ENCODE data around the gene COL16A1. TPM values are rescaled to one million over a fixed set of nuclear protein-coding genes. Genes with fewer than 3 reads are reported as not detected.

The COL16A1 gene
- polyA plus RNA-seq, 1 of the 3 experiments (the other 2 are of a cell fraction): 10.4 TPM

DNA sequence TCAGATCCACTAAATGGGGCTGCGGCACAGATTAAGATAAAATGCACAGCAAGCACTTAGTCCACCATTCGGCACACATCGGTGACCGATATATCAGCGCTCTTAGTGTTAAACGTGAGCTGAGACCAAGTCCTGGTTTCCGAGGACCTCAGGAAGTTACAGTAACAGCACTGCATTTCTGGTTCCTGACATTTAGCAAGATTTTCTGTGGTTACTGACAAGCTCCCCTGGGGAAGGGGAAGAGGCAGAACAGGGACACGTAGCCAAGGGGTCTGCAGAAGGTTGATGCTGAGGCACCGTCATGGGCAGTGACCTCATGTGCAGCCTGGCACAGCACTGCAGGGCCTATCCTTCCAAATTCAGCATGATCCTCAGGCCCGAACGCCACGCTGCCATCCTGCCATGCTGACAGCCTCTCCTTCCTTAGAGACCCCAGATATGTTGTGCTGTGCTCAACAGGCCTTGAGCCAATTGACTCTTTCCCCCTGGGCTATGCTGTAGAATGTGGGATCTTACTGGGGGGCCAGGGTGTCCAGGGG, 45.8 kb downstream of the COL16A1 start (continued):
- TF ChIP-seq RAD21 (IDR thresholded peaks at IDR 0.05; ENCODE audit: low read length) (no peak), SMC3 (IDR thresholded peaks at IDR 0.05; ENCODE audit: low read depth, low read length) (no peak), NRF1 (IDR thresholded peaks at IDR 0.05; ENCODE audit: low read depth, low read length) (no peak), FOXM1 (IDR thresholded peaks at IDR 0.05; ENCODE audit: low read depth) (no peak), NFIC (IDR thresholded peaks at IDR 0.05; ENCODE audit: borderline replicate concordance) (no peak), SIN3A (IDR thresholded peaks at IDR 0.05; ENCODE audit: borderline replicate concordance, low read depth, low read length) (no peak), POLR2AphosphoS5 (IDR thresholded peaks at IDR 0.05; ENCODE audit: low read depth, low read length) (no peak)
- TF ChIP-seq, protein P1, sequence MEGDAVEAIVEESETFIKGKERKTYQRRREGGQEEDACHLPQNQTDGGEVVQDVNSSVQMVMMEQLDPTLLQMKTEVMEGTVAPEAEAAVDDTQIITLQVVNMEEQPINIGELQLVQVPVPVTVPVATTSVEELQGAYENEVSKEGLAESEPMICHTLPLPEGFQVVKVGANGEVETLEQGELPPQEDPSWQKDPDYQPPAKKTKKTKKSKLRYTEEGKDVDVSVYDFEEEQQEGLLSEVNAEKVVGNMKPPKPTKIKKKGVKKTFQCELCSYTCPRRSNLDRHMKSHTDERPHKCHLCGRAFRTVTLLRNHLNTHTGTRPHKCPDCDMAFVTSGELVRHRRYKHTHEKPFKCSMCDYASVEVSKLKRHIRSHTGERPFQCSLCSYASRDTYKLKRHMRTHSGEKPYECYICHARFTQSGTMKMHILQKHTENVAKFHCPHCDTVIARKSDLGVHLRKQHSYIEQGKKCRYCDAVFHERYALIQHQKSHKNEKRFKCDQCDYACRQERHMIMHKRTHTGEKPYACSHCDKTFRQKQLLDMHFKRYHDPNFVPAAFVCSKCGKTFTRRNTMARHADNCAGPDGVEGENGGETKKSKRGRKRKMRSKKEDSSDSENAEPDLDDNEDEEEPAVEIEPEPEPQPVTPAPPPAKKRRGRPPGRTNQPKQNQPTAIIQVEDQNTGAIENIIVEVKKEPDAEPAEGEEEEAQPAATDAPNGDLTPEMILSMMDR (IDR thresholded peaks at IDR 0.05): no peak
- TF ChIP-seq, protein P2, sequence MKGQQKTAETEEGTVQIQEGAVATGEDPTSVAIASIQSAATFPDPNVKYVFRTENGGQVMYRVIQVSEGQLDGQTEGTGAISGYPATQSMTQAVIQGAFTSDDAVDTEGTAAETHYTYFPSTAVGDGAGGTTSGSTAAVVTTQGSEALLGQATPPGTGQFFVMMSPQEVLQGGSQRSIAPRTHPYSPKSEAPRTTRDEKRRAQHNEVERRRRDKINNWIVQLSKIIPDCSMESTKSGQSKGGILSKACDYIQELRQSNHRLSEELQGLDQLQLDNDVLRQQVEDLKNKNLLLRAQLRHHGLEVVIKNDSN (IDR thresholded peaks at IDR 0.05; ENCODE audit: borderline replicate concordance, low read depth): no peak

DNA sequence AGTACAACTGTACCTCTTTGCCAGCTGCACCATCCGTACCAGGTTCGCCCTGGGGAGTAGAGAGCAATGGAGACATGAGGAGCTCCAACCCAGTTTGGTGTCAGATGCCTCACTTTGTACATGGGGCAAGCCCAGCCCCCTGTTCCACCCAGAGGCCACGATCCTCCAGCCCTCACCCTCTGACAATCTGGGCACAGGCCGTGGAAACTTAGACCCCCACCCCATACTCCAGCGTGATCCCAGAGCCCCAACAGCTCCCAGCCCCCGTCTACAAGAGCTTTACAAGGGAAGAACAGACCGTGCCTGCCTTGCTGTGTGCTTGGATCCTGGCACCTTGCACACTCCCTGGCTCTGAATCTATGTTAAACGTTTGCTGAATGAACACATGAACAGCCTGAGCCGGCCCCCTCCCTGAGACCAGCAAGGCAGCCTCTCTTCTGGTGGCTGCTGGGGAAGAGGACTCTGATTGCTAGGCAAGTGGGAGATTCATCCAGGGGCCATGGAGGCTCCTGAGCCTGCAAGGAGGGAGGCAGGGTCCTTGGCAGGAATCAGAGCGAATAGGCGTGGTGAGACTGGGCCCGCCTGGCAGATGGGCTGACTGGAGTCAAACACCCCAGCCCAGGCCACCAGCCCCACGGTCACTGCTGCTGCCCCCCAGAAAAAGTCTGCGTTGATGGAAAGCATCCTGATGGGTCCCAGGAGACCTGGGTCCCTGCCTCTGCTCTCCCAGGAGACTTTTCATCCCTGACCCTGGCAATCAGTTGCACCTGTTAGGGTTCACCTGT, 46.6 kb downstream of the COL16A1 start:
- no peaks in the 10 kb centered on the region for H4K20me1 ChIP-seq (ENCODE audit: insufficient read depth)
- no peak overlapping the region for H3K9ac ChIP-seq
- no peak overlapping the region for H2AFZ ChIP-seq (ENCODE audit: low read depth)
- no peak overlapping the region for H3K27ac ChIP-seq (ENCODE audit: low read depth in 2 of 2, low read length in 1 of 2)
- no peak for DNase-seq
- ChIA-PET CTCF (interaction anchor here (1.3 to 1.8 kb wide), 4 partner anchors 58 to 132 kb away, joined by 3 to 7 read pairs (median 4); no protein-coding TSS in a partner anchor), POLR2A (no interaction called here)
- TF ChIP-seq MEF2A (IDR thresholded peaks at IDR 0.05; ENCODE audit: borderline replicate concordance, low read depth) (no peak), FOXM1 (IDR thresholded peaks at IDR 0.05; ENCODE audit: low read depth) (no peak), CHD2 (IDR thresholded peaks at IDR 0.05; ENCODE audit: low read length, partially characterized antibody) (no peak), EP300 (IDR thresholded peaks at IDR 0.05; ENCODE audit: borderline replicate concordance in 1 of 2, low read depth in 1 of 2, low read length in 1 of 2) (no peak), FOXJ3 (CRISPR knock-in tag; IDR thresholded peaks at IDR 0.05) (no peak)
- no peak overlapping the region for H3K4me2 ChIP-seq
- WGBS (ENCODE audit: low lambda C conversion rate): 82% methylated on average over 9 of the region's 14 CpGs
- peaks cover 0 to 4% of the 10 kb centered on the region in 2 experiments; a peak in 1 of 4 replicates for H3K4me1 ChIP-seq (ENCODE audit: control insufficient read depth in 1 of 2, insufficient read depth in 2 of 2, low read depth in 1 of 2, low read length in 1 of 2)
- no peaks in the 10 kb centered on the region for H3K9me3 ChIP-seq
- H3K27me3 ChIP-seq (ENCODE audit: insufficient read depth): no peaks in the 10 kb centered on the region
- no peaks in the 10 kb centered on the region for H3K79me2 ChIP-seq (ENCODE audit: insufficient read depth)
- H3K9me2 ChIP-seq: no peaks in the 10 kb centered on the region
- H3K36me3 ChIP-seq (replicated peaks in 1 of 2; ENCODE audit: control insufficient read depth in 1 of 2, insufficient read depth in 2 of 2, low read length in 1 of 2): peaks cover 0 to 3% of the 10 kb centered on the region in 2 experiments
- no peaks in the 10 kb centered on the region for H3F3A ChIP-seq (replicated peaks; ENCODE audit: insufficient read depth)
- no peak overlapping the region for H3K4me3 ChIP-seq (ENCODE audit: low read depth in 2 of 2, low read length in 1 of 2)

Data from SK-N-SH (cell line).